Ishikawa (cell line): Measurements from ENCODE around the gene THSD7A.

Source experiments
- EGR1 ChIP-seq: IDR thresholded peaks from 2 replicates; pipeline ENCODE4 v1.6.1; 2012
- FOXM1 ChIP-seq: IDR thresholded peaks from 2 replicates; pipeline ENCODE4 v1.6.1; 2012; ENCODE audit warnings: low read depth, borderline replicate concordance
- MAX ChIP-seq: IDR thresholded peaks from 2 replicates; pipeline ENCODE4 v1.6.1; 2012
- RAD21 ChIP-seq: IDR thresholded peaks from 2 replicates; pipeline ENCODE4 v1.6.1; 2012; ENCODE audit warnings: low read depth
- REST ChIP-seq: IDR thresholded peaks from 2 replicates; pipeline ENCODE4 v1.6.1; 2012; ENCODE audit warnings: low read depth, mild to moderate bottlenecking
- TAF1 ChIP-seq: IDR thresholded peaks from 2 replicates; pipeline ENCODE4 v1.6.1; 2012; ENCODE audit warnings: low read depth, mild to moderate bottlenecking
- TEAD4 ChIP-seq: IDR thresholded peaks from 2 replicates; pipeline ENCODE4 v1.6.1; 2012

GRCh38 chr7:11604505-11604904 lies 227.5 kb downstream of the THSD7A start:
- TF ChIP-seq MAX (no peak), REST (no peak), TEAD4 (no peak), FOXM1 (no peak), RAD21 (no peak), TAF1 (no peak), EGR1 (no peak)
